NB4 (cell line): ENCODE data around the gene APOC1.

Experiments
- DNase-seq: peaks from one replicate; pipeline ENCODE4 v3.0.0; 2010; ENCODE audit warnings: low read depth
- H3K4me3 ChIP-seq: one replicate; pipeline ENCODE4 v1.5.1; 2011; ENCODE audit warnings: mild to moderate bottlenecking, low read depth, low read length, moderate library complexity
- MYC ChIP-seq: IDR thresholded peaks from 2 replicates; pipeline ENCODE4 v1.6.1; 2011; ENCODE audit warnings: low read depth, low read length
- POLR2A ChIP-seq: IDR thresholded peaks from 2 replicates; pipeline ENCODE4 v1.6.1; 2011; ENCODE audit warnings: mild to moderate bottlenecking; ENCODE audit not compliant: insufficient read length; ENCODE audit errors: extremely low read depth
- TF ChIP-seq, protein P1 (sequence below): IDR thresholded peaks from one replicate; pipeline ENCODE4 v1.5.1; 2012; ENCODE audit warnings: low read depth, low read length
- TF ChIP-seq, protein P2 (sequence below): IDR thresholded peaks from 2 replicates; pipeline ENCODE4 v1.6.1; 2011; ENCODE audit warnings: low read depth, low read length

Gene APOC1

DNA sequence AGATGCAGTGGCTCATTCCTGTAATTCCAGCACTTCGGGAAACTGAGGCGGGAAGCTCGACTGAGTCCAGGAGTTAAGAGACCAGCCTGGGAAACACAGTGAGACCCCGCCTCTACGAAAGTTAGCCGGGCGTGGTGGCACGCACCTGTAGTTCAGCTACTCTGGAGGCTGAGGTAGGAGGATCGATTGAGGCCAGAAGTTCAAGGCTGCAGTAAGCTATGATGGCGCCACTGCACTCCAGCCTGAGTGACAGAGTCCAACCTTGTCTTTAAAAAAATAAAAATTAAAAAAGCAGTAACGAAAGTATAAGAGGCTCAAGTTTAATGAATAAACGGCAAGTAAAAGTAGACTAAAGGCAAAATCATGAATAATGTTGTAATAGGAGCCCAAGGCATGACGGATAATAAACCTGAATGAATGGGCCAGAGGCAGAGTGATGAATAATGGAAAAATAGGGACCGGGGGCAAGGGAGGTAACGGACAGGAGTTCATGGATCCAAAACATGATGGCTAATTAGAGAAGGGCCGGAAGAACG, 24.5 kb upstream of the APOC1 start:
- peak overlapping the region; percentile 59 for H3K4me3 ChIP-seq
- DNase-seq: no peak

DNA sequence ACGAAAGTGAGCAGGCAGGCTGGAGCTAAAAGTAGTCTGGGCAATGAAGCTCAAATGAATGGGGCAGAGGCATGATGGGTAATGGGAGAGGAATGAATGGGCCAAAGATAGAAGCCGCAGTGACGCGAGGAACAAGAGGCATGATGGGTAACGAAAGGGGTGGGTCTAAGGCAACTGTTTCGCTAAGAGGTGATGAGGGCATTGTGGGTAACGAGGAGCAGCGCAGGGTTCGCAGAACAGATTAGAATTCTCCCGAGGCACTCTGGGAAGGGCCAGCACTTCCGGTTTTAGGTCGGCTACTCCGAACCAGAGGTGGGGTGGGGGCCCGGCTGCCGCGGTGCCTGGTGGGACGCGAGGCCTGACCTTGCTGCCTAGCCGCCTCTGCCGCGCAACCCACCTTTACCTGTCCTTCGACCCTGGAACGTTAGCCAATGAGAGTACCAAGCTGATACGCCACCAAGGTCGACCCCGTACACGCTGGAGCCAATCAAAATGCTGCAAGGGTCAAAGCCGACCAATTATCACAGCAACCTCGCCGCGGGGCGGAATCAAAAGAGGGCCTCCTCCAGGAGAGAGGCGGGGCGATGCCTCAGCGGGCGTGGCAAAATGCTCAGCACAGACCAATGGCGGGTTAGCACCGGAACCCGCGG, 23.9 kb upstream of the APOC1 start:
- DNase-seq: peak; percentile 99
- TF ChIP-seq, protein P1, sequence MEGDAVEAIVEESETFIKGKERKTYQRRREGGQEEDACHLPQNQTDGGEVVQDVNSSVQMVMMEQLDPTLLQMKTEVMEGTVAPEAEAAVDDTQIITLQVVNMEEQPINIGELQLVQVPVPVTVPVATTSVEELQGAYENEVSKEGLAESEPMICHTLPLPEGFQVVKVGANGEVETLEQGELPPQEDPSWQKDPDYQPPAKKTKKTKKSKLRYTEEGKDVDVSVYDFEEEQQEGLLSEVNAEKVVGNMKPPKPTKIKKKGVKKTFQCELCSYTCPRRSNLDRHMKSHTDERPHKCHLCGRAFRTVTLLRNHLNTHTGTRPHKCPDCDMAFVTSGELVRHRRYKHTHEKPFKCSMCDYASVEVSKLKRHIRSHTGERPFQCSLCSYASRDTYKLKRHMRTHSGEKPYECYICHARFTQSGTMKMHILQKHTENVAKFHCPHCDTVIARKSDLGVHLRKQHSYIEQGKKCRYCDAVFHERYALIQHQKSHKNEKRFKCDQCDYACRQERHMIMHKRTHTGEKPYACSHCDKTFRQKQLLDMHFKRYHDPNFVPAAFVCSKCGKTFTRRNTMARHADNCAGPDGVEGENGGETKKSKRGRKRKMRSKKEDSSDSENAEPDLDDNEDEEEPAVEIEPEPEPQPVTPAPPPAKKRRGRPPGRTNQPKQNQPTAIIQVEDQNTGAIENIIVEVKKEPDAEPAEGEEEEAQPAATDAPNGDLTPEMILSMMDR: no peak
- TF ChIP-seq POLR2A (peak; percentile 41), MYC (no peak)
- TF ChIP-seq, protein P2, sequence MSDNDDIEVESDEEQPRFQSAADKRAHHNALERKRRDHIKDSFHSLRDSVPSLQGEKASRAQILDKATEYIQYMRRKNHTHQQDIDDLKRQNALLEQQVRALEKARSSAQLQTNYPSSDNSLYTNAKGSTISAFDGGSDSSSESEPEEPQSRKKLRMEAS: peak; percentile 41; the same call in 1 of the 2 replicates
- H3K4me3 ChIP-seq: peak overlapping the region; percentile 59

More for the DNA sequence above, 24.5 kb upstream of the APOC1 start:
- TF ChIP-seq POLR2A (no peak), MYC (no peak)
- TF ChIP-seq, protein P1: no peak
- TF ChIP-seq, protein P2: no peak

DNA sequence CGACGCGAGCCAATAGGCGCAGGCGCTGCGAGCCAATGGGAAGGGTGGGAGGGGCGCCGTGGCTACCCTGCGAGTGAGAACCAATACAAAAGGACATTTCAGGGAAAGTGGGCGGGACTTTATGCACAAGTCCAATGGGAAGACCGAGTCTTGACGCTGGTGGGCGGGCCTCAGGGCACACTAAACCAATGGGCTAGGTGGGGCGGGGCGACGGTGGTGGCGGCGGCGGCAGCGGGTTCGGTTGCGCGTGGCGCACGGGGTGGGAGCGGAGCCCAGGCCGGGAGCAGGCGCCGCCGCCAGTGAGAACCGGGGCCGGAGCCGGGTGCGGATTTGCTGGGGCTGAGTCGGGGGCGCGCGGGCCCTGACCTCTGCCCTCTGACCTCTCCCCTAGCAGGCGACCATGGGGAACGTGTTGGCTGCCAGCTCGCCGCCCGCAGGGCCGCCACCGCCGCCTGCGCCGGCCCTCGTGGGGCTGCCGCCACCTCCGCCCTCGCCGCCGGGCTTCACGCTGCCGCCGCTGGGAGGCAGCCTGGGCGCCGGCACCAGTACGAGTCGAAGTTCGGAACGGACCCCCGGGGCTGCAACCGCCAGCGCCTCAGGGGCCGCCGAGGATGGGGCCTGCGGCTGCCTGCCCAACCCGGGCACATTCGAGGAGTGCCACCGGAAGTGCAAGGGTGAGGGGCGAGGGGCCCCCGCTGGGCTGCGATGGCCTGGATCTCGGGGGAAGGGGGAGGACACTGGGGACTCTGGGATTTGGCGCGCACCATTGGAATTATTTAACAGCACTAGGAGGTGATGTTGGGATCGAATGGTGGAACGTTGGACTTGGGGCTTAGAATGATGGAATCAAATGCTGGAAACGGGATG, 23.2 kb upstream of the APOC1 start, which contains the start of gene TOMM40:
Gene TOMM40, plus strand, starts transcription at position 239 of the 867 bp plus-strand sequence. Its CDS starts 162 bp downstream, at position 401.
- peak; percentile 98 for DNase-seq
- H3K4me3 ChIP-seq: peak within 1 kb of the TSS; percentile 97
- TF ChIP-seq, protein P2: peak; percentile 67
- TF ChIP-seq MYC (peak; percentile 82), POLR2A (peak; percentile 36)
- TF ChIP-seq, protein P1: no peak

DNA sequence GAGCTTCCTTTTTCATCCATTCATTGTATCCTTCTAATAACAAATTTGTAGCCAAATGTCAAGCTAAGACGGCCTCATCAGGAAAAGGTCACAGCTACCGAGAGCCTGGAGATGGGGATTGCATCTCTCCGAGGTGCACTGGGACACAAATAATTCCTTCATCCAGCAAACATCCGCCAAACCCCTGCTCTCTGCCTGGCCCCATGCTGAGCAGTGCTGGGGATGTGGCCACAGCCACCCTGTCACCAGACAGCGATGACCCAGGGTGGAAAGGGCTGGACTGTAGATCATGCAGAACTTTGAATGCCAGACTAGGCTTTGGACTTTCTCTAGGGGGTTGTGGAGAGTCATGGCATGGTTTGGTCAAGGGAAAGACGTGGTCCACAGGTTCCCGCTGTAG, 21.5 kb upstream of the APOC1 start:
- TF ChIP-seq MYC: no peak
- TF ChIP-seq, protein P1: no peak
- TF ChIP-seq, protein P2: no peak
- TF ChIP-seq POLR2A: no peak
- H3K4me3 ChIP-seq: peak overlapping the region; percentile 97
- DNase-seq: no peak

DNA sequence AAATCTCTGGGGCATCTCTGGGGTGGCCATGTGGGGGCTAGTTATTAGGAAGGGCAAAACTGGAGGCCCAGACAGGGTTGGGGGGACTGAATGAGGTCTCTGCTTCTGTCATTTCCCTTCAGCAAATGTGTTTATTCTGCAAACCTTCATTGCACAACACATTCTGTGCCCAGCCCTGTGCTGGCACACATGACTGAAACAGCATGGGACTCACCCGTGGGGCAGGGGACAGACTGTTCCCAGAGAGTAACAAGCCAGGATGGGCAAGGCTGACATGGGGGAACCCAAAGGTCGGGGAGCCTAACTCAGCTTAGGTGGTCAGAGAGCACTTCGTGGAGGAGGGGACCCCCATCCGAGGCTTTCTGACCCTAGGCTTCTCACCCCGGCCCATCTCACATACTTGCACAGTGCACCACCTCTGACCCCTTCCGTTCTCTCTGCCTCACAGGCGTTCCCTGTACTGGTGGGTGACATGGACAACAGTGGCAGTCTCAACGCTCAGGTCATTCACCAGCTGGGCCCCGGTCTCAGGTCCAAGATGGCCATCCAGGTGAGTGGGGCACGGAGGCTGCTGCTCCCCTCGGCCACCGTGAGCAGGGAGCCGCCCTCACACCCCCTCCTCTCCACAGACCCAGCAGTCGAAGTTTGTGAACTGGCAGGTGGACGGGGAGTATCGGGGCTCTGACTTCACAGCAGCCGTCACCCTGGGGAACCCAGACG, 20.9 kb upstream of the APOC1 start:
- DNase-seq: no peak
- H3K4me3 ChIP-seq: no peak overlapping the region
- TF ChIP-seq, protein P1: no peak
- TF ChIP-seq, protein P2: no peak
- no peak for TF ChIP-seq MYC
- TF ChIP-seq POLR2A: no peak
